Measurements from ENCODE around the gene TMEM185B.
A peak's percentile ranks its signal among the peaks of the same experiment; 100 is the strongest.
"Not testable (repeated sequence)": the region's sequence is repeated elsewhere in the genome, so short reads cannot be mapped to it uniquely, and the experiment has no call there.

TMEM185B gene

GRCh38 chr2:120259939-120260338, 36.7 kb upstream of the TMEM185B start:
- not testable (repeated sequence) for H3K36me3 ChIP-seq (ENCODE audit: control insufficient read depth in 1 of 2, insufficient read depth in 2 of 2, low read length in 2 of 2); H3K4me3 ChIP-seq (ENCODE audit: low read depth in 1 of 2, low read length in 2 of 2); H3K27ac ChIP-seq (ENCODE audit: low read length); H3K27me3 ChIP-seq (ENCODE audit: low read depth, low read length); H3K9me3 ChIP-seq (ENCODE audit: control insufficient read depth in 1 of 2, low read length in 2 of 2)
- peaks cover 5 to 11% of the 10 kb centered on the region in 2 donors for H3K4me1 ChIP-seq (ENCODE audit: control insufficient read depth in 1 of 2, insufficient read depth in 2 of 2, low read length in 2 of 2)

DNA sequence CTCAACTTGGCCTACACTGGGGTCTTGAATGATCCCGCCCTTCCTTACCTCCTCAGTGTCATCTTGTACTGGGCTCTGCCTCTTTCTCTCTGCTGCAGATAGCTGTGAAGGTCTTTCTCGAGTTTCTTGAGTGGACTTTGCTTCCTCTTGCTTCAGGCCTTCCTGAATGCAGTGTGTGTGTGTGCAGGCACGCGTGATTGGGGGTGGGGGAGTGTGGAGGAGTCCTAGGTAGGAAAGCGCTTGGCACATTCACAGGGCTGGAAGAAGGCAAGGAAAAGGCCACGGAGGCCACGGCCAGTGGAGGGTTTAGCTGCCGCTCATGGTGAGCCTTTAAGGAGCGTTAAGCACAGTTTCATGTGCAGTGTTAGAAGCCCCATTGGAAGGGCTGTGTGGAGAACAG, 35.0 kb upstream of the TMEM185B start:
- H3K36me3 ChIP-seq (ENCODE audit: control insufficient read depth in 1 of 2, insufficient read depth in 2 of 2, low read length in 2 of 2) = no peaks in the 10 kb centered on the region
- H3K9me3 ChIP-seq (ENCODE audit: control insufficient read depth in 1 of 2, low read length in 2 of 2) = no peaks in the 10 kb centered on the region
- no peaks in the 10 kb centered on the region for H3K27me3 ChIP-seq (ENCODE audit: low read depth, low read length)
- no peak overlapping the region for H3K27ac ChIP-seq (ENCODE audit: low read length)
- H3K4me3 ChIP-seq (ENCODE audit: low read depth in 1 of 2, low read length in 2 of 2) = no peak overlapping the region
- peaks cover 9 to 25% of the 10 kb centered on the region in 2 donors for H3K4me1 ChIP-seq (ENCODE audit: control insufficient read depth in 1 of 2, insufficient read depth in 2 of 2, low read length in 2 of 2)

DNA sequence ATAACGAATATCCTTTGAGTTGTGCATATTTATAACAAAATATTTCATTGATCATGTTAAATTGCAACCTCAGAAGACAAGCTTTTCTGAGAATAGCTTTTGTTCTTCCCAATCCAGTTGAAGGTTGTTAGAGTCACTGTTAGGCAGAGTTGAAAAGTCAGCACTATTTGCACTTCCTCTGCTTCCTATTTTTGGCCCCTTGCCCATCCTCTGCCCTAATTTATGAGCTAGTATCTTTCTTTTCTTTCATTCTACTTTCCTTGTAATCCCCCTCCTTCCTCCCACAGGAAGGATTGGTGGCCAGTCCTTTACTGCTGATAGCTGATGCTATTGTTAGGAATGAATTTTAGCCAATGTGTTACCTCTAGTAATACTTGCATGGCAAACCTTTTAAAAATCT, 34.3 kb upstream of the TMEM185B start:
- Histone ChIP-seq H3K27me3 (ENCODE audit: low read depth, low read length) (no peaks in the 10 kb centered on the region), H3K36me3 (ENCODE audit: control insufficient read depth in 1 of 2, insufficient read depth in 2 of 2, low read length in 2 of 2) (no peaks in the 10 kb centered on the region), H3K4me3 (ENCODE audit: low read depth in 1 of 2, low read length in 2 of 2) (no peak overlapping the region), H3K4me1 (ENCODE audit: control insufficient read depth in 1 of 2, insufficient read depth in 2 of 2, low read length in 2 of 2) (peaks cover 9 to 25% of the 10 kb centered on the region in 2 donors), H3K27ac (ENCODE audit: low read length) (no peak overlapping the region), H3K9me3 (ENCODE audit: control insufficient read depth in 1 of 2, low read length in 2 of 2) (no peaks in the 10 kb centered on the region)

- H3K36me3 ChIP-seq (ENCODE audit: control insufficient read depth in 1 of 2, insufficient read depth in 2 of 2, low read length in 2 of 2) = no peaks in the 10 kb centered on the region
- H3K4me1 ChIP-seq (ENCODE audit: control insufficient read depth in 1 of 2, insufficient read depth in 2 of 2, low read length in 2 of 2) = peaks cover 13 to 25% of the 10 kb centered on the region in 2 donors
- no peak overlapping the region for H3K4me3 ChIP-seq (ENCODE audit: low read depth in 1 of 2, low read length in 2 of 2)
- H3K9me3 ChIP-seq (ENCODE audit: control insufficient read depth in 1 of 2, low read length in 2 of 2) = no peaks in the 10 kb centered on the region
- no peak overlapping the region for H3K27ac ChIP-seq (ENCODE audit: low read length)
- H3K27me3 ChIP-seq (ENCODE audit: low read depth, low read length) = no peaks in the 10 kb centered on the region
Observed at GRCh38 chr2:120256651-120257000, 33.4 kb upstream of the TMEM185B start.

DNA sequence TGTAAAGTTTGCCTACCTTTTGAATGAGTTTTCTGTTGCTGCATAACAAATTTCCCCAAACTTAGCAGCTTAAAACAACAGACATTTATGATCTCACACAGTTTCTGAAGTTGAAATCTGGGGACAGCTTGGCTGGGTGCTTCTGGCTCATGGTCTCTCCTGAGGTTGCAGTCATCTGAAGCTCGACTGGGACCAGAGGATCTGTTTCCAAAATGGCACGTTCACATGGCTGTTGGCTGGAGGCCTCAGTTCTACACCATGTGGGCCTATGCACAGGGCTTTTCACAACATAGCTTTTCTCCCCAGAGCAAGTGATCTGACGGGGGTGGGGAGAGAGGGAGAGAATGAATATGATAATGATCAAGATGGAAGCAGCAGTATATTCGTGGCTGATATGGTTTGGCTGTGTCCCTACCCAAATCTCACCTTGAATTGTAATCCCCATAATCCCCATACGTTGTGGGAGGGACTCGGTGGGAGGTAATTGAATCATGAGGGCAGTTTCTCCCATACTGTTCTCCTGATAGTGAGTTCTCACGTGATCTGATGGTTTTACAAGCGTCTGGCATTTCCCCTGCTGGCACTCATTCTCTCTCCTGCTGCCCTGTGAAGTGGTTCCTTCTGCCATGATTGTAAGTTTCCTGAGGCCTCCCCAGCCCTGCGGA, 32.9 kb upstream of the TMEM185B start:
- no peaks in the 10 kb centered on the region for H3K9me3 ChIP-seq (ENCODE audit: control insufficient read depth in 1 of 2, low read length in 2 of 2)
- no peaks in the 10 kb centered on the region for H3K36me3 ChIP-seq (ENCODE audit: control insufficient read depth in 1 of 2, insufficient read depth in 2 of 2, low read length in 2 of 2)
- H3K4me3 ChIP-seq (ENCODE audit: low read depth in 1 of 2, low read length in 2 of 2) = no peak overlapping the region
- peaks cover 13 to 25% of the 10 kb centered on the region in 2 donors for H3K4me1 ChIP-seq (ENCODE audit: control insufficient read depth in 1 of 2, insufficient read depth in 2 of 2, low read length in 2 of 2)
- H3K27ac ChIP-seq (ENCODE audit: low read length) = no peak overlapping the region
- H3K27me3 ChIP-seq (ENCODE audit: low read depth, low read length) = no peaks in the 10 kb centered on the region

DNA sequence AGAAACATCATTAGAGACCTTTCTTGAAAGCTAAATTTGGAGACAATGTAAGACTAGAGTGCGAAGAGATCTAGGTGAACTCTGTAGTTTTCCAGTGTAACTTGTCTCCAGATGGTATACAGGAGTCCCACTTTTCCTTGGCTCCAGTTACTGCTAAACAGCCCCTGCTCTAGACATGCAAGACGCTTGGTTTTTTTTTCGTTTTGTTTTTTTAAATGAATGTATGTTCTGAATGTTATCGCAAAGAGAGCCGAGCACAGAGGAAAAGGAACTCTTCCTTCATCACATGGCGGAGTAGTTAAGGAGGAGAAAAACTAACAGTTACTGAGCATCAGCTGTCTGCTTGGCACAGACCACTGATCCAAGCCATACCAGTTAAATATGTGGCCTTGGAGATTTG, 31.9 kb upstream of the TMEM185B start:
- Histone ChIP-seq H3K9me3 (ENCODE audit: control insufficient read depth in 1 of 2, low read length in 2 of 2) (no peaks in the 10 kb centered on the region), H3K27me3 (ENCODE audit: low read depth, low read length) (no peaks in the 10 kb centered on the region), H3K4me1 (ENCODE audit: control insufficient read depth in 1 of 2, insufficient read depth in 2 of 2, low read length in 2 of 2) (peaks cover 13 to 25% of the 10 kb centered on the region in 2 donors), H3K27ac (ENCODE audit: low read length) (no peak overlapping the region), H3K4me3 (ENCODE audit: low read depth in 1 of 2, low read length in 2 of 2) (no peak overlapping the region), H3K36me3 (ENCODE audit: control insufficient read depth in 1 of 2, insufficient read depth in 2 of 2, low read length in 2 of 2) (no peaks in the 10 kb centered on the region)

GRCh38 chr2:120254178-120254577, 31.0 kb upstream of the TMEM185B start:
- Histone ChIP-seq H3K4me1 (ENCODE audit: control insufficient read depth in 1 of 2, insufficient read depth in 2 of 2, low read length in 2 of 2) (peaks cover 13 to 25% of the 10 kb centered on the region in 2 donors), H3K27ac (ENCODE audit: low read length) (peak overlapping the region; percentile 17), H3K27me3 (ENCODE audit: low read depth, low read length) (no peaks in the 10 kb centered on the region), H3K36me3 (ENCODE audit: control insufficient read depth in 1 of 2, insufficient read depth in 2 of 2, low read length in 2 of 2) (no peaks in the 10 kb centered on the region), H3K9me3 (ENCODE audit: control insufficient read depth in 1 of 2, low read length in 2 of 2) (no peaks in the 10 kb centered on the region), H3K4me3 (ENCODE audit: low read depth in 1 of 2, low read length in 2 of 2) (peak overlapping the region; percentile 77 to 91)

- Histone ChIP-seq H3K4me1 (ENCODE audit: control insufficient read depth in 1 of 2, insufficient read depth in 2 of 2, low read length in 2 of 2) (peaks cover 13 to 25% of the 10 kb centered on the region in 2 donors), H3K4me3 (ENCODE audit: low read depth in 1 of 2, low read length in 2 of 2) (peak overlapping the region; percentile 77 to 91), H3K27ac (ENCODE audit: low read length) (peak overlapping the region; percentile 17), H3K36me3 (ENCODE audit: control insufficient read depth in 1 of 2, insufficient read depth in 2 of 2, low read length in 2 of 2) (no peaks in the 10 kb centered on the region), H3K27me3 (ENCODE audit: low read depth, low read length) (no peaks in the 10 kb centered on the region), H3K9me3 (ENCODE audit: control insufficient read depth in 1 of 2, low read length in 2 of 2) (no peaks in the 10 kb centered on the region)
Observed at GRCh38 chr2:120253021-120253882, 30.1 kb upstream of the TMEM185B start.

GRCh38 chr2:120252225-120253020, 29.2 kb upstream of the TMEM185B start, which contains the start of gene RALB:
Gene RALB (plus strand): TSS chr2:120252852. CDS start chr2:120278665, 25,813 bp downstream.
- H3K27me3 ChIP-seq (ENCODE audit: low read depth, low read length) = no peaks in the 10 kb centered on the region
- H3K4me3 ChIP-seq (ENCODE audit: low read depth in 1 of 2, low read length in 2 of 2) = peak within 1 kb of the TSS; percentile 77 to 91
- no peaks in the 10 kb centered on the region for H3K36me3 ChIP-seq (ENCODE audit: control insufficient read depth in 1 of 2, insufficient read depth in 2 of 2, low read length in 2 of 2)
- H3K27ac ChIP-seq (ENCODE audit: low read length) = peak within 1 kb of the TSS; percentile 30
- H3K4me1 ChIP-seq (ENCODE audit: control insufficient read depth in 1 of 2, insufficient read depth in 2 of 2, low read length in 2 of 2) = peaks cover 8 to 25% of the 10 kb centered on the region in 2 donors
- no peaks in the 10 kb centered on the region for H3K9me3 ChIP-seq (ENCODE audit: control insufficient read depth in 1 of 2, low read length in 2 of 2)

DNA sequence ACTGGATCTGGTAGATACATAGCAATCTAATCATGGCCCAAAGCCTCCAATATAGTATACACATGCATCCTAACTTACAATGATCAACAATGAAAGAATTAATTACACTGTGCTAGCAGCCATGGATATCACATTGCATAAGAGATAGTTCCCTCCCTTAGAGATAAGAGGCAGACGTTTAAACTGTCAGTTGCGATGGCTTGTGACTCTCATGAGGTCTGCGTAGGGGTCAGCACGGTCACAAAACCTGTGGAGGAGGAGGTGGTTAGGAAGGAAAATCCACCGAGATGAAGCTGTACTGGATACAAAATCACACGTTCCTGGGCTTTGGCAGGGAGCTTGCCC, 28.7 kb upstream of the TMEM185B start:
- Histone ChIP-seq H3K36me3 (ENCODE audit: control insufficient read depth in 1 of 2, insufficient read depth in 2 of 2, low read length in 2 of 2) (no peaks in the 10 kb centered on the region), H3K4me3 (ENCODE audit: low read depth in 1 of 2, low read length in 2 of 2) (peak overlapping the region; percentile 73 to 91), H3K27me3 (ENCODE audit: low read depth, low read length) (no peaks in the 10 kb centered on the region), H3K9me3 (ENCODE audit: control insufficient read depth in 1 of 2, low read length in 2 of 2) (no peaks in the 10 kb centered on the region), H3K4me1 (ENCODE audit: control insufficient read depth in 1 of 2, insufficient read depth in 2 of 2, low read length in 2 of 2) (peaks cover 8 to 23% of the 10 kb centered on the region in 2 donors), H3K27ac (ENCODE audit: low read length) (peak overlapping the region; percentile 30)

GRCh38 chr2:120251078-120251477, 27.9 kb upstream of the TMEM185B start:
- Histone ChIP-seq H3K4me1 (ENCODE audit: control insufficient read depth in 1 of 2, insufficient read depth in 2 of 2, low read length in 2 of 2) (peaks cover 8 to 23% of the 10 kb centered on the region in 2 donors), H3K9me3 (ENCODE audit: control insufficient read depth in 1 of 2, low read length in 2 of 2) (no peaks in the 10 kb centered on the region), H3K36me3 (ENCODE audit: control insufficient read depth in 1 of 2, insufficient read depth in 2 of 2, low read length in 2 of 2) (no peaks in the 10 kb centered on the region), H3K27ac (ENCODE audit: low read length) (no peak overlapping the region), H3K27me3 (ENCODE audit: low read depth, low read length) (no peaks in the 10 kb centered on the region), H3K4me3 (ENCODE audit: low read depth in 1 of 2, low read length in 2 of 2) (no peak overlapping the region)
